ENCODE results near the gene BRSK2. TPM values are rescaled to one million over a fixed set of nuclear protein-coding genes. Genes with fewer than 3 reads are reported as not detected.

BRSK2 gene
- total and polyA plus RNA-seq, 2 of the 4 experiments (the other 2 are of a cell fraction) = 0.18 to 0.62 TPM

DNA sequence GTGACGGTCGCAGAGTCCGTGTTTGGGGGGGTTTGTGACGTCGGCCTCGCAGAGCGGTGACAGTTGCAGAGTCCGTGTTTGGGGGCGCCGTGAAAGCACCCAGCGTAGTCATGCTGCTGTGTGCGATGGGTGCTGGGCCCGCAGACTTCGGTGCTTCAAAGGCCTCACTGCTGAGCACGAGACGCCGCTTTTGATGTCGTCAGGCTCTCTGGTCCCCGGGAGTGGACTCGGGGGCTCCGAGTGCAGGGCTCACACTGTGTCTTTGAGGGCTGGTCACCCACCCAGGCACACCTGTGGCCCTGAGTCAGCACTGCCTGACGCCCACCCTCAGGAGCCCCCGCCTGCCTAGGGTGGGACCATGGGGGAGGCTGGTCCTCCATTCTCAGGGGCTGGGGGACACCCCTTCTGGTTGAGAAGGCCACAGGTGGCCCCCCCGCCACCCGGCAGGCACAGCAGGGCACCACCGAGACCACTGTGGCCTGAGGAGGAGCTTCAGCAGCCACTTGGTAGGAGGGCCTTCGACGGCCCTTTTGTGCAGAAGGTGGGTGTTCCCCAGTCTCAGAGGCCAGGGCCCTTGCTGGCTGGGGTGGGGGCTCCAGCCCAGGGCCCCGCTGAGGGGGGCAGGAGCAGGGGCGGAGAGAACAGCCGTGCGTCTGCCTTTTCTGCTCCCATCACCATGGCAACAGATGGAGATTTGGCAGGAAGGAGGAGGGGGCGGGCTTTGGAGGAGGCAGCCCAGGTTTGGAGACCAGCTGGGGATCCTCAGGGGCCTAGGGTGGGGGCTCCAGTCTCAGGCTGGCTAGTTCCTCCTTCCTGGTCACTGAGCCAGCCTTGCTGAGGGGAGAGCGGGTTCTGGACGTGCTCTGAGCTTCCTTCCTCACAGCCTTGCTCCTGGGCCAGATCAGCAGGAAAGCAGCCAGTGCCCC lies 20.9 kb downstream of the BRSK2 start (continued):
- TF ChIP-seq RCOR1 (IDR thresholded peaks at IDR 0.05; ENCODE audit: insufficient replicate concordance, low read length) = no peak

- Histone ChIP-seq H2BK120ac (ENCODE audit: low read depth, low read length) (no peak overlapping the region), H3K79me1 (ENCODE audit: low read depth in 1 of 2, low read length in 2 of 2) (no peaks in the 10 kb centered on the region), H3K14ac (replicated peaks; ENCODE audit: low read depth, low read length) (no peak overlapping the region), H3K18ac (ENCODE audit: low read depth, low read length) (no peak overlapping the region), H3K4me2 (ENCODE audit: low read depth, low read length) (no peak overlapping the region), H2BK15ac (ENCODE audit: low read depth, low read length) (no peak overlapping the region), H3K27me3 (ENCODE audit: control insufficient read depth, insufficient read depth, low read length) (no peaks in the 10 kb centered on the region; the same call in 1 of the 2 replicates), H3K9me1 (ENCODE audit: insufficient read depth, low read length) (no peaks in the 10 kb centered on the region), H3K4me3 (ENCODE audit: insufficient read depth, low read depth, low read length) (no peak overlapping the region), H3K27ac (ENCODE audit: insufficient read depth, low read length) (no peak overlapping the region), H4K91ac (ENCODE audit: insufficient read depth, low read depth, low read length) (no peak overlapping the region), H2BK5ac (ENCODE audit: low read depth, low read length, poor library complexity, severe bottlenecking) (no peak overlapping the region), H3K9me3 (ENCODE audit: control insufficient read depth, insufficient read depth, low read length) (peaks cover 8% of the 10 kb centered on the region), H2AK9ac (replicated peaks; ENCODE audit: low read depth, low read length, poor library complexity) (no peak overlapping the region), H4K20me1 (ENCODE audit: insufficient read depth, low read length) (no peaks in the 10 kb centered on the region), H4K8ac (ENCODE audit: low read depth in 2 of 2, low read length in 2 of 2) (no peak overlapping the region), H3K23ac (ENCODE audit: low read depth, low read length) (no peak overlapping the region), H4K5ac (ENCODE audit: low read depth, low read length) (no peak overlapping the region), H2BK20ac (ENCODE audit: low read depth, low read length) (no peak overlapping the region), H2AFZ (replicated peaks; ENCODE audit: low read length, poor library complexity) (no peak overlapping the region), H3K36me3 (ENCODE audit: control insufficient read depth, insufficient read depth, low read length) (no peaks in the 10 kb centered on the region), H3K4ac (ENCODE audit: low read depth, low read length) (no peak overlapping the region), H3K4me1 (ENCODE audit: control insufficient read depth, insufficient read depth, low read length) (no peaks in the 10 kb centered on the region), H3K9ac (ENCODE audit: low read depth, low read length) (no peak overlapping the region), H3K56ac (ENCODE audit: extremely low read depth, insufficient read depth, low read length) (no peak overlapping the region), H2AK5ac (ENCODE audit: low read depth, low read length) (no peak overlapping the region)
- ChIA-PET CTCF (no interaction called here), POLR2A (ENCODE audit: unreplicated experiment) (no interaction called here)
- intact Hi-C loops (cut with micrococcal nuclease) = no loop called here
- dilution Hi-C loops (cut with HindIII; ENCODE audit: low sequenced_read_pairs, unreplicated experiment) = no loop called here
- 30% methylated on average over 2 of the region's 13 CpGs; no CpG with 5 or more reads in 1 of the 2 experiments for WGBS, 2 experiments (ENCODE audit: extremely low coverage in 2 of 2, insufficient read length in 1 of 2)
- ATAC-seq (ENCODE audit: low read depth) (no peak), DNase-seq (no peak)
- in situ Hi-C loops (cut with MboI; ENCODE audit: low sequenced_read_pairs) = no loop called here
- no TSS peak for BruUV-seq (replicated peaks)
- TF ChIP-seq CTCF (conservative IDR thresholded peaks at IDR 0.05; ENCODE audit: low read depth, low read length) = no peak
- no peak for TF ChIP-seq RFX5 (IDR thresholded peaks at IDR 0.05; ENCODE audit: low read depth, low read length)
- no peak for TF ChIP-seq BHLHE40 (IDR thresholded peaks at IDR 0.05; ENCODE audit: low read depth, low read length)
- TF ChIP-seq CEBPB (IDR thresholded peaks at IDR 0.05; ENCODE audit: low read depth, low read length) = no peak
- TF ChIP-seq, protein P1, sequence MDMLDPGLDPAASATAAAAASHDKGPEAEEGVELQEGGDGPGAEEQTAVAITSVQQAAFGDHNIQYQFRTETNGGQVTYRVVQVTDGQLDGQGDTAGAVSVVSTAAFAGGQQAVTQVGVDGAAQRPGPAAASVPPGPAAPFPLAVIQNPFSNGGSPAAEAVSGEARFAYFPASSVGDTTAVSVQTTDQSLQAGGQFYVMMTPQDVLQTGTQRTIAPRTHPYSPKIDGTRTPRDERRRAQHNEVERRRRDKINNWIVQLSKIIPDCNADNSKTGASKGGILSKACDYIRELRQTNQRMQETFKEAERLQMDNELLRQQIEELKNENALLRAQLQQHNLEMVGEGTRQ (IDR thresholded peaks at IDR 0.05; ENCODE audit: low read depth, low read length) = no peak
- no peak for TF ChIP-seq RCOR1 (IDR thresholded peaks at IDR 0.05; ENCODE audit: insufficient replicate concordance, low read length)
- TF ChIP-seq MAFK (IDR thresholded peaks at IDR 0.05; ENCODE audit: low read depth, low read length) = no peak
- no peak for TF ChIP-seq FOS (IDR thresholded peaks at IDR 0.05; ENCODE audit: low read depth, low read length)
- TF ChIP-seq, protein P2, sequence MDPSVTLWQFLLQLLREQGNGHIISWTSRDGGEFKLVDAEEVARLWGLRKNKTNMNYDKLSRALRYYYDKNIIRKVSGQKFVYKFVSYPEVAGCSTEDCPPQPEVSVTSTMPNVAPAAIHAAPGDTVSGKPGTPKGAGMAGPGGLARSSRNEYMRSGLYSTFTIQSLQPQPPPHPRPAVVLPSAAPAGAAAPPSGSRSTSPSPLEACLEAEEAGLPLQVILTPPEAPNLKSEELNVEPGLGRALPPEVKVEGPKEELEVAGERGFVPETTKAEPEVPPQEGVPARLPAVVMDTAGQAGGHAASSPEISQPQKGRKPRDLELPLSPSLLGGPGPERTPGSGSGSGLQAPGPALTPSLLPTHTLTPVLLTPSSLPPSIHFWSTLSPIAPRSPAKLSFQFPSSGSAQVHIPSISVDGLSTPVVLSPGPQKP (IDR thresholded peaks at IDR 0.05; ENCODE audit: borderline replicate concordance, low read depth, low read length) = no peak
- TF ChIP-seq MXI1 (IDR thresholded peaks at IDR 0.05; ENCODE audit: borderline replicate concordance, low read depth, low read length) = no peak
- no peak for TF ChIP-seq CHD1 (IDR thresholded peaks at IDR 0.05; ENCODE audit: low read depth, low read length)
- no peak for TF ChIP-seq SMC3 (IDR thresholded peaks at IDR 0.05; ENCODE audit: low read depth, low read length)
- no peak for TF ChIP-seq POLR2A (IDR thresholded peaks at IDR 0.05; ENCODE audit: low read depth, low read length)
Measured at GRCh38 chr11:1411301-1411700, 21.6 kb downstream of the BRSK2 start.

All from IMR-90 (cell line).